ENCODE data around the gene PCDHB6. TPM values are rescaled to one million over a fixed set of nuclear protein-coding genes. Genes with fewer than 3 reads are reported as not detected.
"Not testable (repeated sequence)": the region's sequence is repeated elsewhere in the genome, so short reads cannot be mapped to it uniquely, and the experiment has no call there.

PCDHB6 gene
- total RNA-seq, 1 experiment from 2014 or later = not detected

GRCh38 chr5:141201646-141202045 lies 51.8 kb downstream of the PCDHB6 start:
- H2BK12ac ChIP-seq (ENCODE audit: insufficient read length, low read depth, low read length); H3K27ac ChIP-seq (ENCODE audit: insufficient read length, low read depth, low read length); H3K79me2 ChIP-seq (ENCODE audit: insufficient read depth, low read length); H2AFZ ChIP-seq (ENCODE audit: low read length); H3K18ac ChIP-seq (ENCODE audit: insufficient read length, low read depth, low read length); H3K9ac ChIP-seq (ENCODE audit: extremely low read depth, insufficient read length, low read length); H3K4me3 Mint-ChIP-seq; H4K5ac ChIP-seq (ENCODE audit: insufficient read length, low read depth, low read length); H2AK5ac ChIP-seq (ENCODE audit: insufficient read length, low read length); H3K4ac ChIP-seq (ENCODE audit: low read depth, low read length); H3K79me1 ChIP-seq (ENCODE audit: insufficient read depth, low read depth, low read length, poor library complexity, severe bottlenecking); H4K91ac ChIP-seq (ENCODE audit: insufficient read length, low read depth, low read length); H3K27ac Mint-ChIP-seq; H3T11ph ChIP-seq (ENCODE audit: low read length); H3K23ac ChIP-seq (ENCODE audit: insufficient read length, low read depth, low read length); H3K14ac ChIP-seq (ENCODE audit: insufficient read depth, low read length); H3K23me2 ChIP-seq (ENCODE audit: insufficient read length, low read depth, low read length, poor library complexity, severe bottlenecking); H2BK15ac ChIP-seq (ENCODE audit: low read depth, low read length); H3K27me3 Mint-ChIP-seq (ENCODE audit: low read depth); H3K4me1 ChIP-seq (ENCODE audit: insufficient read depth, low read length); H3K9me3 ChIP-seq (ENCODE audit: control insufficient read depth, low read depth, low read length); H2BK5ac ChIP-seq (ENCODE audit: insufficient read length, low read length); H2BK120ac ChIP-seq (ENCODE audit: low read depth, low read length, poor library complexity, severe bottlenecking); H3K4me2 ChIP-seq (ENCODE audit: insufficient read depth, insufficient read length, low read length); H3K4me1 Mint-ChIP-seq; H3K56ac ChIP-seq (ENCODE audit: insufficient read length, low read depth, low read length); DNase-seq; H2BK20ac ChIP-seq (ENCODE audit: low read depth, low read length, poor library complexity, severe bottlenecking); H3K27me3 ChIP-seq (ENCODE audit: insufficient read depth, low read length); H4K20me1 ChIP-seq (ENCODE audit: control insufficient read depth, insufficient read depth, insufficient read length); H4K8ac ChIP-seq (replicated peaks; ENCODE audit: insufficient read length, low read depth, low read length): not testable (repeated sequence)
- peaks cover 2 to 16% (median 7%) of the 10 kb centered on the region in 3 experiments; a peak in 6 of 7 replicates for H3K36me3 Mint-ChIP-seq (ENCODE audit: insufficient read depth in 1 of 3, low read depth in 3 of 3)
- no CpG with 5 or more reads among the region's 35 CpGs for WGBS (ENCODE audit: extremely low coverage, insufficient read length, low lambda C conversion rate)
- peaks cover 20 to 26% of the 10 kb centered on the region in 2 experiments for H3K9me3 Mint-ChIP-seq

Other genes starting within 250 kb of the PCDHB6 start
- gene PCDHAC1, start 223.8 kb upstream of the PCDHB6 start, total RNA-seq (2021) = 8.0 and 8.7 TPM in 2 replicates
- gene PCDHAC2, start 183.6 kb upstream of the PCDHB6 start, total RNA-seq (2021) = 4.8 and 5.4 TPM in 2 replicates
- 0.07 and 0.11 TPM in 2 replicates for gene PCDHB1, start 98.7 kb upstream of the PCDHB6 start, total RNA-seq (2021)
- gene PCDHB2, start 55.4 kb upstream of the PCDHB6 start, total RNA-seq (2021) = 26.3 and 27.7 TPM in 2 replicates
- gene PCDHB3, start 49.6 kb upstream of the PCDHB6 start, total RNA-seq (2021) = 2.0 and 2.3 TPM in 2 replicates
- 1.3 and 1.6 TPM in 2 replicates for gene PCDHB4, start 28.2 kb upstream of the PCDHB6 start, total RNA-seq (2021)
- 2.8 and 2.9 TPM in 2 replicates for gene PCDHB5, start 14.9 kb upstream of the PCDHB6 start, total RNA-seq (2021)
- 0.42 and 0.52 TPM in 2 replicates for gene PCDHB7, start 22.6 kb downstream of the PCDHB6 start, total RNA-seq (2021)
- 0.57 and 0.86 TPM in 2 replicates for gene PCDHB8, start 27.7 kb downstream of the PCDHB6 start, total RNA-seq (2021)
- gene PCDHB16, start 32.3 kb downstream of the PCDHB6 start, total RNA-seq (2021) = 6.5 and 8.0 TPM in 2 replicates
- gene PCDHB9, start 37.1 kb downstream of the PCDHB6 start, total RNA-seq (2021) = 2.6 and 2.9 TPM in 2 replicates
- gene PCDHB10, start 42.3 kb downstream of the PCDHB6 start, total RNA-seq (2021) = 1.5 and 1.6 TPM in 2 replicates
- gene PCDHB11, start 49.6 kb downstream of the PCDHB6 start, total RNA-seq (2021) = 1.9 and 2.0 TPM in 2 replicates
- 2.3 and 3.1 TPM in 2 replicates for gene PCDHB12, start 58.7 kb downstream of the PCDHB6 start, total RNA-seq (2021)
- gene PCDHB13, start 63.9 kb downstream of the PCDHB6 start, total RNA-seq (2021) = 1.5 and 1.7 TPM in 2 replicates
- gene PCDHB14, start 73.3 kb downstream of the PCDHB6 start, total RNA-seq (2021) = 1.5 and 2.4 TPM in 2 replicates
- 5.2 and 7.0 TPM in 2 replicates for gene PCDHB15, start 95.3 kb downstream of the PCDHB6 start, total RNA-seq (2021)
- not detected in 2 replicates for gene SLC25A2, start 154.0 kb downstream of the PCDHB6 start, total RNA-seq (2021)
- 90.3 TPM in 2 replicates for gene TAF7, start 170.7 kb downstream of the PCDHB6 start, total RNA-seq (2021)
- gene PCDHGA1, start 180.5 kb downstream of the PCDHB6 start, total RNA-seq (2021) = 0.63 and 0.72 TPM in 2 replicates
- 0.90 and 1.1 TPM in 2 replicates for gene PCDHGA2, start 188.7 kb downstream of the PCDHB6 start, total RNA-seq (2021)
- 0.88 and 0.94 TPM in 2 replicates for gene PCDHGA3, start 193.8 kb downstream of the PCDHB6 start, total RNA-seq (2021)
- 5.0 and 5.2 TPM in 2 replicates for gene PCDHGB1, start 200.0 kb downstream of the PCDHB6 start, total RNA-seq (2021)
- gene PCDHGA4, start 205.0 kb downstream of the PCDHB6 start, total RNA-seq (2021) = 2.3 and 2.6 TPM in 2 replicates
- gene PCDHGB2, start 209.9 kb downstream of the PCDHB6 start, total RNA-seq (2021) = 3.2 and 3.8 TPM in 2 replicates
- 1.1 and 1.3 TPM in 2 replicates for gene PCDHGA5, start 214.1 kb downstream of the PCDHB6 start, total RNA-seq (2021)
- 1.6 and 1.7 TPM in 2 replicates for gene PCDHGB3, start 220.2 kb downstream of the PCDHB6 start, total RNA-seq (2021)
- 1.5 and 1.7 TPM in 2 replicates for gene PCDHGA6, start 223.8 kb downstream of the PCDHB6 start, total RNA-seq (2021)
- gene PCDHGA7, start 232.7 kb downstream of the PCDHB6 start, total RNA-seq (2021) = 0.83 and 0.88 TPM in 2 replicates
- 3.8 and 4.2 TPM in 2 replicates for gene PCDHGB4, start 237.6 kb downstream of the PCDHB6 start, total RNA-seq (2021)
- 0.90 and 1.0 TPM in 2 replicates for gene PCDHGA8, start 242.6 kb downstream of the PCDHB6 start, total RNA-seq (2021)
- 3.6 and 3.8 TPM in 2 replicates for gene PCDHGB5, start 247.9 kb downstream of the PCDHB6 start, total RNA-seq (2021)

All from H9 (cell line).